ENCODE data around the gene CKM.

The CKM gene

DNA sequence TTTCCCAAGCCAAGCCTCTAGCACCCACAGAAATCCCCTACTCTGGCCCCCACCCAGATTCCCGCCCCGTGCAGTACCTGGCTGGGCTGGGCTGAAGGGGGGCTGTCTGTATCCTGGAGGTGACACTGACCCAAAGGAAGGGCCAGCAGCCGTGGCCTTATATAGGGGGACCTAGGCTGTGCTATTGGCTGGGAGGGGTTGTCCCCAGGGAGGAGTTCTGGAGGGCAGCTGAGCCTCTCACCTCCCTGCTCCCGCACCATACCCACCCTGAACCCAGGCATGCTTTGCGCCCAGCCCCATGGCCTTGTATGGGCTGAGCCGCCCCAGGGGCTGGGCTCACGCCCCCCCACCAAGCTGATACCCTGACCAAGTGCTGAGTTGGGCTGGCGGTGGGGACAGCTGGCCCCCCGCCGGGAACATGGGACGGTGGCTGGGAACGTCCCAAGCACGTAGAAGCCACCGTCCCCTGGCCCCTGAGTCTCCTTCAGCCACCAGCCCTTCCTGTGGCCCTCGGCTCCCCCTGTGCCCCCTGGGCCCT, at the start of gene CKM:
CKM (minus strand) TSS at position 132 of the 538 bp plus-strand sequence. CDS start 3,162 bp downstream, outside the sequence.
- no peak for ATAC-seq

DNA sequence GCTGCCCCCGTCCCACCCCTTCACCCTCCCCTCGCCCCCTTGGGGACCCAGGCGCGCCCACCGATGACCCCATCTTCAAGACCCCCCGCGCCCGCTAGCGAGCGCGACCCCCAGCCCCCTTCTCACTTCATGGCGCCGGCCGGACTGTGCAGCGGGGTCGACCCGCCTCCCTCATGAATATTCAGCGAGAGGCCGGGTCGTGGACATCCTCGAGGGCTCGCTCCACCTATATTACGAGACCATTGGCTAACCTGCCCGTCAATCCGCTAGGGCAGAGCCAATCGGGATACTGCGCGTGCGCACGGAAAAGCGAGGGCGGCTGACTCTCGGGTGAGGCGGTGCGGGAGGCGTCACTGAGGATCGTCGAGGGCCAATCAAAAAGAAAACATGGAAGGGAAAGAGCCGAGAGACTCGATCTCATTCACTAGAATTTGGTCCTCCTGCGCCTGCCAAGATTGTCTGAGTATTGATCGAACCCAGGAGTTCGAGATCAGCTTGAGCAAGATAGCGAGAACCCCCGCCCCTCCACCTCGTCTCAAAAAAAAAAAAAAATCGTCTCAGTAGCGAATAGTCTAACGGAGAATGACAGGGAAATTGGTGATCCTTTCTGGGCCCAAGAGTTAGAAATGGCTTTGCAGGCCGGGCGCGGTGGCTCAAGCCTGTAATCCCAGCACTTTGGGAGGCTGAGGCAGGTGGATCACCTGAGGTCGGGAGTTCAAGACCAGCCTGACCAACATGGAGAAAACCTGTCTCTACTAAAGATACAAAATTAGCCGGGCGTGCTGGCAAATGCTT, 47.9 kb upstream of the CKM start, which contains the start of gene ERCC2:
ERCC2 (minus strand) TSS at position 164 of the 795 bp plus-strand sequence; CDS start at position 131, 33 bp downstream.
- ATAC-seq (peak; percentile 100), DNase-seq (peak; percentile 100)

More for the DNA sequence above, at the start of gene CKM:
- no peak for DNase-seq

- DNase-seq (no peak), ATAC-seq (no peak)
These were observed 46.2 kb upstream of the CKM start for GRCh38 chr19:45368737-45369340.

GRCh38 chr19:45368127-45368526, 45.5 kb upstream of the CKM start:
- ATAC-seq (no peak), DNase-seq (no peak)

- DNase-seq (no peak), ATAC-seq (no peak)
These were observed 42.0 kb upstream of the CKM start for GRCh38 chr19:45364696-45365095.

GRCh38 chr19:45363861-45364459, 41.3 kb upstream of the CKM start:
- ATAC-seq = no peak
- no peak for DNase-seq

DNA sequence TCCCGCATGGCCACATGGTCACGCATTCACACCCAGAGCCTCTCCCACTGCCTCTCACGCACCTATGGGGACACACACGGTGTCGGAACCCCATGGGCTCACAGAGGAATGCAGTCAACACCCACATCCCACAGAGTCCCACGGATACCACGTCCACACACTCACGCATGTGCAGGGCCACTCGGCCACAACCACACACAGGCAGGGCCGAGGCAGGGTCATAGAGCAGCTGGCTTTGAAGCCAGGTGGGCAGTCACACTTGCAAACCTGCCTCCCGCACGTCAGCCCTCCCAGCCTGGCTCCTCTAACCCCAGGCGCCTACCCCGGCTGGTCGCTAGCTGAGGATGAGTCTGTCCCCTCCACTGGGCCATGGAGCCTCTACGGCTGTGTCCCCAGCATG, 39.6 kb upstream of the CKM start:
- DNase-seq = no peak
- no peak for ATAC-seq

DNA sequence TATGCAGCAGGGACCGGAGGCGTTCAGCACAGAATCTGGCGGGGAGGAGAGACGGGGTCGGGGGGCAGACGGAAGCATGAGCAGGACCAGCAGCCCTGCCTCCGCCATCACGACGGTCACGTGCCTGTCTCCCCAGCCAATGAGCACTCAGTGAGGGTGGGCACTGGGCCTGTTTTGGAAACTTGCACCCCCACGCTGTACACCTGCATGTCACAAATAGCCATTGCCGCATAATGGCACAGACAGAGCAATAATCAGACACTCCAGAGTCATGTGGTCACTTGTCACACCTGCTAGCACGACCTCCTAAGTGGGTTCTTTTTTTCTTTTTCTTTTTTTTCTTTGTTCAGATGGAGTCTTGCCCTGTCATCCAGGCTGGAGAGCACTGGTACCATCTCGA, 38.9 kb upstream of the CKM start:
- DNase-seq (no peak), ATAC-seq (no peak)

- DNase-seq (no peak), ATAC-seq (no peak)
These were observed 35.6 kb upstream of the CKM start for GRCh38 chr19:45358213-45358792.

DNA sequence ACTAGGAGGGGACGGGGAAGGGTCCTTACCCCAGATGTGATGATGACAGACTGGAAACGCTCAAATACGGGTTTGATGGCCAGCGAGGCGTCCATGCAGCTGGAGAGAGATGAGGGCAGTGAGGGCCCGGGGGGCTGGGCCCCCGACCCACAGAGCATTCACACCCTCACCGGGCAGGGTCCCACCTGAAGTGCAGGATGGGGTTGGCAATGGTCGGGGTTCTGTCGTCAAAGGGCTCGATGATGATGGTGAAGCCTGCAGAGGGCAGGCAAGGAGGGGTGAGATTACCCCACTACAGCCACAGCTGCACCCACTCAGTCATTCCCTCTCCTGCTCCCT, 34.7 kb upstream of the CKM start:
- no peak for ATAC-seq
- no peak for DNase-seq

GRCh38 chr19:45356760-45357444, 34.2 kb upstream of the CKM start:
- DNase-seq (no peak), ATAC-seq (no peak)

GRCh38 chr19:45355910-45356309, 33.2 kb upstream of the CKM start:
- no peak for ATAC-seq
- no peak for DNase-seq

- DNase-seq (no peak), ATAC-seq (no peak)
These were observed 32.7 kb upstream of the CKM start for GRCh38 chr19:45355402-45355801.

DNA sequence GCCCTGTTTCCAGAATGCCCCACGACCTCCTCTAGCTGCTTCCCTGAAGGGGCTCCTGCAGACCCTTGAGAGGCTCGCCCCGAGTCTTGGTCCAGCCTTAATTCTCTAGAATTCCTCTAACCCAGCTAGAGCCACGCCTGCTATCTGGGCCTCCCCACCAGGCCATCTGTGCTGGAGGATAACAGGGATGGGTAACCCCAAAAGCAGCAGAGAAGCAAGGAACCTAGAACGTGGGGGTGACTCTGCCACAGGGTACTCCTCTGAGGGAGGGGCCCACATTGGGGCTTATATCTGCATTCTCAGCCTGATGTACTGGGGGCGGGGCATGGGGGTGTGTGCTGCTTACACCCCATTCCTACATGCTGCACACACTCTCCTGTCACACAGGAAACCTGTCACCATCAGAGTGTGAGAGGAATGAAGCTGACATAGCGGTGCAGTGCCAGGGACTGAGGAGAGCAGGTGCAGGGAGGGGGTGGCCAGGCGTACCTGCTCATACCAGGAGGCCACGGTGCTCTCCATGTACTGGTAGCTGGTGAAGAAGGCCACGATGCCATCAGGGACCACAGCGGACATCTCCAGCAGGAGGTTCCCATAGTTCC, 31.7 kb upstream of the CKM start:
- ATAC-seq (no peak), DNase-seq (no peak)

GRCh38 chr19:45352914-45353796, 30.5 kb upstream of the CKM start:
- ATAC-seq = no peak
- no peak for DNase-seq

DNA sequence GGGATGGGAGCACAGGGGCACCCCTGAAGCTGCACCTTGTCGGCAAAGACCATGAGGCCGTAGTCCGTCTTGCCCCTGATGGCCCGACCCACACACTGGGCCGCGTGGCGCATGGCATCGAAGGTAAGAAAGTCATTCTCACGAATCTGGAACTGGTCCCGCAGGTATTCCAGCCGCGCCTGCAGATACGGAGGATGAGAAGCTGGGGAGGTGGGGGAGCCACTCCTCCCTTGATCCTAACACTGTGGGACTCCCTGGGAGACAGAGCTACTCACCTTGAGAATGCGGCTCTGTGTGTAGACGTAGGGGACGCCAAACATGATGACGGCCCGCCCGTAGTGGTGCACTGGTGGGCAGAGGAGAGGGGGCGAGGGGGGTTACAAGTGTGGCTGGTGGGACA, 29.8 kb upstream of the CKM start:
- no peak for DNase-seq
- ATAC-seq = no peak

GRCh38 chr19:45352062-45352461, 29.4 kb upstream of the CKM start:
- DNase-seq (no peak), ATAC-seq (no peak)

DNA sequence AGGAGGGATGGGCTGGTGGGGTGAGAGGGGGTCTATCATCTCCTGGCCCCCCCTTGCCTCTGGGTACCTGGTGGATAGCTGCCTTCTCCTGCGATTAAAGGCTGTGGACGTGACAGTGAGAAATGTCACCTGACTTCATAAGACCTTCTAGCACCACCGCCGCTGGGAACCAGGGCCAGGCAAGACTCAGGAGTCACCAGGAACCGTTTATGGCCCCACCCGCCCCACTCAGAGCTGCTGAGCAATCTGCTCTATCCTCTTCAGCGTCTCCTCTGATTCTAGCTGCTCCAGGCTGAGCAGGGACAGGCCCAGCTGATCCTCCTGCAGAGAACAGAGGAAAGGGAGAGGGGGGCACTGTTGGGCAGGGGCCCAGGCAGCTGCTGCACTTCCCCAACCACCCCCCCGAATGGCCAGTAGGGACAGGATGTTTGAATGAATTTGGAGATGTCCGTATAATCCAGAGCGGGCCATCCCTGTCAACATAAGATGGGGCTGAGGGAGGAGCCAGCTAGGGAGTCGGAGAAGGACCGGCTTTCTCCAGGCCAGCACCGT, 28.8 kb upstream of the CKM start:
- ATAC-seq (no peak), DNase-seq (no peak)

- DNase-seq = no peak
These were observed 27.9 kb upstream of the CKM start for GRCh38 chr19:45350477-45351058.

DNA sequence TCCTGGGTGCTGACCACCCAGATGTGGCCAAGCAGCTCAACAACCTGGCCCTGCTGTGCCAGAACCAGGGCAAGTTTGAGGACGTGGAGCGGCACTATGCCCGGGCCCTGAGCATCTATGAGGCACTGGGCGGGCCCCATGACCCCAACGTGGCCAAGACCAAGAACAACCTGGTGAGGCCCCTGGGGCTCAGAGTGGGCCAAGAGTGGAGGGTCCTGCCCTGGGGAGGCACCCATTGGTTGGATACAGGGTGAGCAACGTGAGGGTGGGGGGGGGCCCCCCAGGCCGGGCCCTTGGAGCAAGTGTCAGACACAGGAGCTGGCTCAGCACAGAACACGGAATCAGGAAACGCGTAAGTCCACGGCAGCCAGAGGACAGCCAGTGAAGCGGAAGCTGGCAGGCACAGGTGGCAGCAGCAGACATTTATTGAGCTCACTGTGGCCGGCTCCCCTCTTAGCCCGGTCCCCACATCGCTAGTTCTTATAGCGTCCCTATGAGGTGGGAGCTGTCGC, 26.8 kb upstream of the CKM start:
- DNase-seq (no peak), ATAC-seq (no peak)

More at GRCh38 chr19:45350477-45351058, 27.9 kb upstream of the CKM start:
- ATAC-seq = no peak

Measured in stimulated activated naive CD8-positive, alpha-beta T cell treated with anti-CD3 and anti-CD28 coated beads, Interleukin-15, Interleukin-2, amounts not matched to agents 100 U/mL and 50 U/mL, for 24 hours (primary cell).